RWPE2 (cell line): ENCODE data around the gene CHAF1B.
A peak's percentile ranks its signal among the peaks of the same experiment; 100 is the strongest.

Source experiments
- ATAC-seq: fragments of 200-7000 bp; cut with Tn5 transposase; 3 replicates; pipeline ENCODE4 v1.9.1; 2021; ENCODE audit warnings: low read depth
- DNase-seq: peaks from one replicate; pipeline ENCODE4 v3.0.0-alpha.2; 2020; ENCODE audit warnings: low spot score
- H3K27ac ChIP-seq: fragments of 450-650 bp; 2 replicates; pipeline ENCODE4 v1.5.1; 2017; ENCODE audit warnings: mild to moderate bottlenecking; ENCODE audit not compliant: poor library complexity, severe bottlenecking
- H3K27me3 ChIP-seq: fragments of 250-450 bp; sonication (Bioruptor Pico); 2 replicates; pipeline ENCODE4 v1.5.1; 2021; ENCODE audit warnings: mild to moderate bottlenecking, moderate library complexity; ENCODE audit not compliant: insufficient read depth, poor library complexity, severe bottlenecking
- H3K36me3 ChIP-seq: fragments of 250-450 bp; sonication (Bioruptor Pico); 2 replicates; pipeline ENCODE4 v1.5.1; 2020; ENCODE audit warnings: low read depth, mild to moderate bottlenecking, moderate library complexity
- H3K4me1 ChIP-seq: fragments of 250-450 bp; sonication (Bioruptor Pico); 2 replicates; pipeline ENCODE4 v1.5.1; 2021; ENCODE audit warnings: mild to moderate bottlenecking, moderate library complexity; ENCODE audit not compliant: insufficient read depth, poor library complexity, severe bottlenecking
- H3K4me3 ChIP-seq: fragments of 250-450 bp; sonication (Bioruptor Pico); 2 replicates; pipeline ENCODE4 v1.5.1; 2021; ENCODE audit warnings: mild to moderate bottlenecking, moderate library complexity; ENCODE audit not compliant: severe bottlenecking
- H3K9me3 ChIP-seq: fragments of 250-450 bp; sonication (Bioruptor Pico); 2 replicates; pipeline ENCODE4 v1.5.1; 2021; ENCODE audit warnings: mild to moderate bottlenecking, moderate library complexity; ENCODE audit not compliant: severe bottlenecking
- TF ChIP-seq, protein P1 (sequence below): fragments of 450-650 bp; IDR thresholded peaks from one replicate; pipeline ENCODE4 v1.5.1; 2017; ENCODE audit warnings: mild to moderate bottlenecking, moderate library complexity; ENCODE audit not compliant: poor library complexity, severe bottlenecking

Gene CHAF1B

DNA sequence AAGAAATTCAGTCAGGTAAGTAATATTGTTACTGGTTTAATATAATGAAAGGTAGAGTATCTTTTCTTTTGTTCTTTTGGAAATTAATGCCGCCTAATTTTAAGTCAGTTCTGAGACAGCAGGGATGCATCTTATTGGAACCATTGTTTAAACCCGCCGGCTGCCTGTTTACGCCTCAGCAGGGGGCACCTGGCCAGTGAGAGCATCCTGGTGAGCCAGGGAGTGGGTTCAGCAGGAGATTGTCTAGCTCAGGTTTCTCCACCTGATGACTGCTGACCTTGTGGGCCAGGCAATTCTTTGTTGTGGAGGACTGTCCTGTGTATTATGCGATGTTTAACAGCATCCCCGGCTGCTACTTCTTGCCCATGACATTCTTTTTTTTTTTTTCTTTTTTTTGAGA is 30.2 kb downstream of the CHAF1B start:
- TF ChIP-seq, protein P1, sequence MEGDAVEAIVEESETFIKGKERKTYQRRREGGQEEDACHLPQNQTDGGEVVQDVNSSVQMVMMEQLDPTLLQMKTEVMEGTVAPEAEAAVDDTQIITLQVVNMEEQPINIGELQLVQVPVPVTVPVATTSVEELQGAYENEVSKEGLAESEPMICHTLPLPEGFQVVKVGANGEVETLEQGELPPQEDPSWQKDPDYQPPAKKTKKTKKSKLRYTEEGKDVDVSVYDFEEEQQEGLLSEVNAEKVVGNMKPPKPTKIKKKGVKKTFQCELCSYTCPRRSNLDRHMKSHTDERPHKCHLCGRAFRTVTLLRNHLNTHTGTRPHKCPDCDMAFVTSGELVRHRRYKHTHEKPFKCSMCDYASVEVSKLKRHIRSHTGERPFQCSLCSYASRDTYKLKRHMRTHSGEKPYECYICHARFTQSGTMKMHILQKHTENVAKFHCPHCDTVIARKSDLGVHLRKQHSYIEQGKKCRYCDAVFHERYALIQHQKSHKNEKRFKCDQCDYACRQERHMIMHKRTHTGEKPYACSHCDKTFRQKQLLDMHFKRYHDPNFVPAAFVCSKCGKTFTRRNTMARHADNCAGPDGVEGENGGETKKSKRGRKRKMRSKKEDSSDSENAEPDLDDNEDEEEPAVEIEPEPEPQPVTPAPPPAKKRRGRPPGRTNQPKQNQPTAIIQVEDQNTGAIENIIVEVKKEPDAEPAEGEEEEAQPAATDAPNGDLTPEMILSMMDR = no peak
- no peak for DNase-seq
- ATAC-seq = no peak
- H3K4me3 ChIP-seq = no peak overlapping the region
- no peaks in the 10 kb centered on the region for H3K4me1 ChIP-seq
- no peaks in the 10 kb centered on the region for H3K9me3 ChIP-seq
- no peaks in the 10 kb centered on the region for H3K27me3 ChIP-seq
- H3K27ac ChIP-seq = no peak overlapping the region
- H3K36me3 ChIP-seq = peaks cover 48% of the 10 kb centered on the region

DNA sequence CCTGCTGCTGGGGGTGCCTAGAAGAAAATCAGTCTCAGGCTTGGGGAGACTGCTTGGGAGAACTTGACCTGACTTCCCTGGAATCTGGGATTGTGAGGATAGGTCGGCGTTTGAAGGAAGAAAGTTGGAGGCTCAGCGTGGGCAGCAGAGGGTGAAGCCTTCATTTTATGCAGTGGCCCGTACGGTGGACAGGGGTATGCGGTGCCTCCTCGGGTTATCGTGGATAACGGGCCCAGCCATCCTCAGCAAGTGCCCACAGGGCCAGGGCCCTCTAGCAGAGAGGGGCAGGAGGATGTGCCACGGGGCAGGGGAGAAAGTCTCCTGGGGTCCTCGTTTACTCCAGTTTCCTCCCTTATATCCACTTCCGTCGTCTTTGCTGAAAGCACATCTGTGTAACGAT is 34.0 kb downstream of the CHAF1B start:
- Histone ChIP-seq H3K36me3 (peaks cover 26% of the 10 kb centered on the region), H3K4me1 (no peaks in the 10 kb centered on the region), H3K4me3 (no peak overlapping the region), H3K9me3 (no peaks in the 10 kb centered on the region), H3K27ac (no peak overlapping the region), H3K27me3 (no peaks in the 10 kb centered on the region)
- no peak for ATAC-seq
- TF ChIP-seq, protein P1 = no peak
- DNase-seq = no peak

DNA sequence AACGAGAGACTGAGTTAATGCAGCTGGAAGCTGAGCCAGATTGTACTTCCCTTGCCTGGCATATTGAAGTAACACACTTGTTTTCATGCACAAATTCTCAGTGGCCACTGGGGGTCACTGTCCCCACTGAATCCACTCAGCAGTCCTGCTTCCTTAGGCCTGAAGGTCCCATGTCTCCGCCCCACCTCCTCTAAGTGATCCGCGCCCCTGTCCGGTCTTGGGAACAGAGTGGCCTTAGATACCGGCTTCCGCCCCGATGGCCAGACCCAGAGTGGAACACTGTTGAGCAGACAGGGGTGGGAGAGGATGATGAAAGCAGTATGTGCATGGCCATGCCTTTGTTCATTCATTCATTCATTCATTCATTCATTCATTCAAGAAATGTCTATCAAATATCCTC is 34.8 kb downstream of the CHAF1B start:
- ATAC-seq (peak; percentile 91), DNase-seq (peak; percentile 80)
- H3K27ac ChIP-seq = no peak overlapping the region
- H3K4me1 ChIP-seq = no peaks in the 10 kb centered on the region
- H3K36me3 ChIP-seq = peaks cover 19% of the 10 kb centered on the region
- TF ChIP-seq, protein P1 = peak; percentile 85
- H3K9me3 ChIP-seq = no peaks in the 10 kb centered on the region
- H3K4me3 ChIP-seq = no peak overlapping the region
- no peaks in the 10 kb centered on the region for H3K27me3 ChIP-seq

DNA sequence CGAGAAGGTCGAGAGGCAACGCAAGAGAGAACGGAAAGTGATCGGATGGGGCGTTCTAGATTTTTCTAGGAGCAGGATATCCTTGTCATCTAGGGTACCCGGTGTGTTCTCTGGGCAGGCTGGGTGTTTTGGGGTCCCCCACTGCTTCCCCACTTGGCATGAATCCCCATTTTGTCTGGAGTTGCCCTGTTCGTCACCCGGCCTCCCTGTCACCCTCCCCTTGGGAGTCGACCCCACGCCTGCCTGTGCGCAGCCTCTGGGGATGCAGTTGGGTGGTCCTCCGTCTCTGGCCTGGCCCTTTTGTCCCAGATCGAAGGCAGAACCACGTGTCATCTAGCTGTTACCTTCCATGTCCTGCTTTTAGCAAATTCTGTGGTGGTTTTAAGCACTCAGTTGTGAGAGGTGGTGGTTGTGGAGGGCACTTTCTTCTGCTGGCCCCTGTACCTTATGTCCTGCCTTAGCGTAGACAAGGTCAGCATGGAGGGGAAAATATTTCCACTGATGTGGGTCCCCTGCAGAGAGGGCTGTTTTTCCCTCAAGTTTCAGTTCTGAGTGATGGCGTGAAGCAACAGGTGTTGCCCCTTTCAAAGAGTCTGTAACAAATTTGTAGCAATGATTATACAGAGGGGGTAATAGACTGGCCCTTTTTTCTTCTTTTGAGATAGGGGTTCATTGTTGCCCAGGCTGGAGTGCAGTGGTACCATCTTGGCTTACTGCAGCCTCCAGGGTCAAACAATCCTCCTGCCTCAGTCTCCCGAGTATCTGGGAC is 35.6 kb downstream of the CHAF1B start:
- ATAC-seq (no peak), DNase-seq (no peak)
- no peak overlapping the region for H3K4me3 ChIP-seq
- no peaks in the 10 kb centered on the region for H3K27me3 ChIP-seq
- no peak overlapping the region for H3K27ac ChIP-seq
- TF ChIP-seq, protein P1 = no peak
- peaks cover 11% of the 10 kb centered on the region for H3K36me3 ChIP-seq
- H3K4me1 ChIP-seq = no peaks in the 10 kb centered on the region
- no peaks in the 10 kb centered on the region for H3K9me3 ChIP-seq
